ENCODE data around the gene GFRA4.

Gene GFRA4

DNA sequence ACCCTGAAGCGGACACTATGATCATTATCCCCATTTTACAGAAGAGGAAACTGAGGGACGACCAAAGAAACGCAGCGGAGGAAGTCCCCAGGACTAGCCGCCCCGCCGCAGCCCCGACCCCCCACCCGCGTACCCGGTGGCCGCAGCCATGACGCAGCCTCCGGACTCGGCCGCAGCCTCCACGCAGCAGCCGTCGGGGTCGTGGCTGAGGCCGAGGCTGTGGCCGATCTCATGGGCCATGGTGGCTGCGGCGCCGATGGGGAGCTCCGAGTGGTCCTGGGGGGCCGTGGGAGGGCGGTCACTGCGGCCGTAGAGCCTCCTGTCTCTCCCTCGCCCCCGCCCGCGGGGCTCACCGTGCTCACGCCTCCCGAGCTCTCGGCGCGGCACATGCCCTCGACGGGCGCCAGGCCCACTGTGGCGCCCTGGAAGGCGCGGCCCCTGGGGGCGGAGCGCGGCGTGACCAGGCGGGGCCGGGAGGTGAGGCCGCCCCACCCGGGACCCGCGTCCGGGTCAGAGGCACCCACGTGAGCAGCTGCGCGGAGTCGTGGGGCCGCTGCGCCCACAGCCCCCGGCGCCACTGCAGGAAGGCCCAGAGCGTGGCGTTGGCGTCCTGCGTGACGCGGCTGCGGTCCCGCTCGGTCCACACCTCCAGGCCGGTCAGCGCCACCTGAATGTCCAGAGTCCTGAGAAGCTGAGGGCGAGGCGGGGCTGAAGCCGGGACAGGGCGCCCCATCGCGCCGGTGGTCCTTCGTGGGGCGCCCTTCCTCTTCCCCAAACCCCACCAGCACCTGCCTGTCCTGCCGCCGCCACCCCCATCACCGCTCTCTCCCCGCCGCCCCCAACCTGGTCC, 10.2 kb upstream of the GFRA4 start:
- DNase-seq: no peak

DNA sequence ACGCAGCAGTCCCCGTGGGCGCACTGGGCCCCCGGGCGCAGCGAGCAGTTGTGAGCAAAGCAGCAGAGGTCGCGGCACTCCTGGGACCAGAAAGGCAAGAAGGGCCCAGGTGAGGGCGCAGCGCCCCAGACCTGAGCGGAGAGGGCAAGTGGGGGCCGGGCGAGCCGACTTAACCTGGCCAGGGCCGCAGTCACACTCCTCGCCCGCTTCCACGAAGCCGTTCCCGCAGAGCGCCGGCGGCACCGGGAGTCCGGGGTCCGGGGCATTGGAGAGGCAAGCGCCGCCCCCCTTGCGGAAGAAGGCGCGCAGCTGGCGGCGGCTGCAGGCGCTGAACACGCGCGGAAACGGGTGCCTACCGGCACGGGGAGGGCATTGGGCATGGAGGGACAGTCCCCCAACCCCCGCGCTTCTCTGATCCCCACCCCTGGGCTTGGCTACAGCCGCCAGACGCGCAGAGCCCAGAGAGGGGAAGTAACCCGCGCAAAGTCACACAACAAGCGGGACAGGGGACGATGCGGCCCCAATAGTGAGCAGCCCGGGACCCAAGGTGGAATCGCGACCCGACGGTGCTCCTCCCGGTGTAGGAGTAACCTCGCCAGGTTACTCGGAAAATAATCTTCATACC, 9.5 kb upstream of the GFRA4 start:
- no peak for DNase-seq

DNA sequence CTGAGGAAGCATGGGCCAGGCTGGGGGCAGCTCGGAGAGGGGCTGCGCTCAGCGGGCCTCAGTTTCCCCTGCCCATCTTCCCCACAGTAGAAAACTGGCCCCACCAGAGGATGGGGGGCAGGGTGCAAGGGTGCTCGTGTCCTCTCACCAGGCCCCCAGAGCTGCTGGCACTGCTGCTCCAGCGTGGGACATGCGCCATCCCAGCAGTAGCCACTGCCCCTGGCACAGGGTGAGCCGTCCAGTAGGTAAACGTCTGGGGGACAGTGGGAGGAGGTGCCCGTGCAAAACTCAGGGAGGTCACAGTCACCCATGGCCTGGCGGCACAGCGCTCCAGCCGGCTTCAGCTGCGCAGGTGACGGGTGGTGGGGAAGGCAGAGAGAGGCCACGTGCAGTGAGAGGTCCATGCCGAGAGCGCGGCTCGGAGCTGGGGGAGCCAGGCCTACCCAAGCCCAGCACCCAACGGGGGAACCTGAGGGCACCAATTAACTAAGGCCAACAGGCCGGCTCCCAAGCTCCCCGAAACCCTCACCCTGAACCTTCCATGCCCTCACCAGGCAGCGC, 8.9 kb upstream of the GFRA4 start:
- no peak for DNase-seq

DNA sequence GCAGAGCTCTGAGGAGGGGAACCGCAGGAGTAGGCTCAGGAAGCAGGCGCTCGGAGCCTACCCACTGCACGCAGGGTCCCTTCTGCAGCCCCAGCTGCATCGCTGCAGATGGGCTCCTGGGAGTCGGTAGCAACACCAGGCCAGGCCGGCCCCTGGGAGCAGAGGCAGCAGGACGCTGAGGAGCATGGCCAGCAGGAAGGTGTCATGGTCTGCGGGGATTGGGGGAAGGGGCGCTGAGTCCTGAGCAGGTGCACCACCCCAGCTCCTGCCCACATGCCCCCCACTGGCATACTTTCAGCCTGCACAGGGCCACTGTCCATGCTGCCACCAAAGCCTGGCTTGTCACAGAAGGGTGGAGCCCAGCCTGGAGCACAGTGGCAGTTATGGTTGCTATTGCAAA, 7.7 kb upstream of the GFRA4 start:
- no peak for DNase-seq

DNA sequence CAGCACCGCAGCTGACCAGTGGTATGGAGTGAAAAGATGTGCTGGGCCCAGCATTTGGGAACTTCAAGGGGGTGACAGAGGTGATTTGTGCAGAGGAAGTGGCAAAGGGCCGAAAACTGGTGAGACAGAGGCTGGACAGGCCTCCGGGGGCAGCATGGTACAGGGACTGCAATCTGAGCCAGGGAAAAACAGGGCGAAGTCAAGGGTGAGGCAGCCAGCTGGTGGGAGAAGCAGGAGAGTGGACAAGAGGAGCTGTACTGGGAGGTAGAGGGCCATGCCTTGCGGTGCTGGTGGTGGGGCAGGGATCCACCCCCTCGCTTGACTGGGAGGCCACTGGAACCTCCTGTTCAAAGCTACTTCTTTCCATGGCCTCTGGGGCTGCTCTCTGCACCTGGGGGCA, 7.3 kb upstream of the GFRA4 start:
- DNase-seq: no peak

DNA sequence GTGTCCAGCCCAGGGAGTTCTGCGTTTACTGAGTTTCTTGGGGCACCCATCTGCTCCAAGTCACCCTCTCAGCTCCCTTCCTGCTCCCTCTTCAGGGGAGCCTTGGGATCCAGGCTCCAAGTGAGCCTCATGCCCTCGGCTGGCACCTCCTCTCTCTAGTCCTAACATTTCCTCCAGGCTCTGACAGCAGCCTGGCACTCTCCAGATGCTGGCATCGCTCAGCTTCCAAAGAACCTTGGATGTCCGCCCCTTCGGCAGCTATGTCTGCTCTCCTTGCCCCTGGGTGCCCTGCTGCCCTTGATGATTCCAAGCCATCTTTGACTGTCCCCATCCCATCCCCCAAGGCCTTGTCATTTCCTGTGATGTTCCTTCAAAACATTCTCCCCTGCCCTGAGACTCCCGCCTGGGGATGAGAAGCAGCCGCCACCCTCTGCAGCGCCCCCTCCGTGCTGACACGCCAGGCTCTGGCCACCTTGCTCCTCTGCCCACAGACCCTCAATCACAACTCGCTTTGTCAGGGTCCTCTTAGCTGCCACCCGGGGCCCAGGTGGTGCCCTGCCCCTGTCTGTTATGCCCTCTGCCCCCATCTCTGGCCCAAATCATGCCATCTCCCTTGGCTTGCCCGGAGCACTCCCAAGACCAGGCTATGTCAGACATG, 6.6 kb upstream of the GFRA4 start:
- no peak for DNase-seq

DNA sequence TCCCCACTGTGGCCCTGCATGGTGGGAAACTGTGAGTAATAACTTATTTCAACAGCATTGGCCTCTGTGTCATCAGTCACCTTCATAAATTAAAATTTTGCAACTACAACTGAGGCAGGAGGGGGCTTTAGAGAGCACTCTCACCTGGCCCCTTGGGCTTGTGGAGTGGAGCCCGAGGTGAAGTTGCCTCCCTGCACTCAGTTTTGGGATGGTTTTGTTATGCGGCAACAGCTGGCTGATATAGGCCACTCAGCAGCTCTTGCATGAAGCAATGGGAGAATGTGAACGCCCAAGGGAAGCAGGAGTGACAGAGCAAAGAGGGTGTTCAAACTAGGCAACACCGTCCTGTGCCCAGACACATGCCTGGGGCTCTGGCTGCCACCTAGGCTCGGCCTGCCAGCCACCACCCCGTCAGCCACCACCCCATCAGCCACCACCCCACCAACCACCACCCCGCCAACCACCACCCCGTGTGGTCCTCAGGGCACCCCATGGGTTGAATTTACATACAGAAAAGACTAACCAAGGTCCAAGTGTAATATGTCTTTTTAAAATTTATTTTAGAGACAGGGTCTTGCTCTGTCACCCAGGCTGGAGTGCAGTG, 4.3 kb upstream of the GFRA4 start:
- DNase-seq: no peak

DNA sequence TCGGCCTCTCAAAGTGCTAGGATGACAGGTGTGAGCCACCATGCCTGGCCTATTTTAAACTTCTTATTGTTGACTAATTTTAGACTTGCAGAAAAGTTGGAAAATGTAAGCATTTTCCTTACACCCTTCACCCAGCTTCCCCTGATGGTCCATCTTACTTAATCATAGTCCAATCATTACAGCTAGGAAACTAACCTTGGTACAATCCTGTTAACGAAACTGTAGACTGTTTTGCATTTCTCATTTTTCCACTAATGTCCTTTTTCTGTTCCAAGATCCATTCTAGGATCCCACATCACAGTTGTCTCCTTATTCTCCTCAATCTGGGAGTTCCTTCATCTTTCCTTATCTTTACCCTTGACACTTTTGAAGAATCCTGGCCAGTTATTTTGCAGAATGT, 659 bp upstream of the GFRA4 start:
- no peak for DNase-seq

DNA sequence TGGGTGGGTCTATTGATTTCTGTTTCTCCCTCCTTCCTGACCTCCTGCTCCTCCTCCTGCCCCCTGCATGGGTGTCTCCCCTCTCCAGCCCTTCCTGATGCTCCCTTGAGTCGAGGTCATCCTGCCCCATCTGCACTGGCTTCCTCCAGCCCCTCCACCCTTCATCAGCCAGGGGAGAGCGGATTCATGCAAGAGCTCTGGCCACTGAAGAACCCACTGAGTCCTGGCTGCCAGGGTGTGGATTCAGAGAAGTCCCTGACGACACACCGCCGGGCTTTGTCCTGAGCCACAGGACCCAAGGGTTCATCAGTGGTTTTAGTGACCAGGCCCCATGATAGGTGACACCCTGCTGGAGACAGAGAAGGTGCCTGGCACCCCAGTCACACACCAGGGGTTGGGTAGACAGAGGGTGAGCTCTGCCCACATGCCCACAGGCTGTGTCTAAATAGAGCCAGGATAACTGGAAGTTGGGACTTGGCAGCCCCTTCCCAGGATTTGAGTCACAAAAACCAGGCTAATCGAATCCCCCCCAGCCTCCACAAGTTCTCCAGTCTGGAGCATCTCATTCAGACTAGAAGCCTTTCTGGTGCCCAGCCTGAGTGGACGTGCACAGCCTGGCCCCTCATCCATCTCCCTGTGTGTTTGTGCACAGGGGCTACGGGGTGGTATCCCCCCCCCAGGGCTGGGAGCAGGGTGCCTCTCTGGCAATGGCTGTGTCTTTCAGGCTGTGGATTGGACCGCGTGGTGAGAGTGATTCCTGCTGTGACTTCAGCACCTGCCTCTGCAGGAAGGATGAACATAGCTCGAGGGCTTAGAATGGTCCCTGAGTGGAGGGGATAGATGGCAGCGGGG, 1.2 kb downstream of the GFRA4 start:
- DNase-seq: no peak

DNA sequence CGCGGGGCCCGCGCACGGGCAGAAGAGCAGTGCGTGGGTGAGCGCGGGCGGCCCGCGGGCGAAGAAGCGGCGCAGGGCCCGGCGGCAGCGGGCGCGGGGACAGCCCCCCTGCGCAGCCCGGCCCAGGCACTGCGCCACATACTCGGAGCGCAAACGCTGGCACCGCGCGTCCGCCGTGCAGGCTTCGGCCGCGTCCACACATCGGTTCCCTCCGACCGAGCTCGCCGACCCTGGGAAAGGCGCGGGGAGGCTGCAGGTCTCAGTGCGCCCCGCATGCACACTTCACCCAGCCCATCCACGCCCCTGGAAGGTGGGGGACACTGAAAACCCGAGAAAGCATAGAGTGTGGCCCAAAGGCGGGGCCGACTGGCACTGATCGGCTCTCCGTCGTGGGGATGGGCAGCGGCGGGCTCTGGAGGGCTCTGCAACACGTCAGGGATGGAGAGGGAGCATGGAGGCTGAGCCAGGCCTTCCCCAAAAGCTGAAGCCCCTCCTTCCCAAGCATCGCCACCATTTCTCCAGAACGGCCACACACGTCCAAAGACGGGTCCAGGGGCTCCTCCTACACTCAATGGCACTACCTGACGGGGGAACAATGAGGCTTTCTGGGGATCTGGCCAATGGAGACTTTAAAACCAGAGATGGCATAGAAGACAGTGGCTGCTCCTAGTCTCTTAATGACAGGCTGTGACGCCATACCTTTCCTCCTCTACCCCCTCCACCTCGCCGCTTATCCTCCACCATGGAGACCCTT, 2.0 kb downstream of the GFRA4 start:
- DNase-seq: no peak

DNA sequence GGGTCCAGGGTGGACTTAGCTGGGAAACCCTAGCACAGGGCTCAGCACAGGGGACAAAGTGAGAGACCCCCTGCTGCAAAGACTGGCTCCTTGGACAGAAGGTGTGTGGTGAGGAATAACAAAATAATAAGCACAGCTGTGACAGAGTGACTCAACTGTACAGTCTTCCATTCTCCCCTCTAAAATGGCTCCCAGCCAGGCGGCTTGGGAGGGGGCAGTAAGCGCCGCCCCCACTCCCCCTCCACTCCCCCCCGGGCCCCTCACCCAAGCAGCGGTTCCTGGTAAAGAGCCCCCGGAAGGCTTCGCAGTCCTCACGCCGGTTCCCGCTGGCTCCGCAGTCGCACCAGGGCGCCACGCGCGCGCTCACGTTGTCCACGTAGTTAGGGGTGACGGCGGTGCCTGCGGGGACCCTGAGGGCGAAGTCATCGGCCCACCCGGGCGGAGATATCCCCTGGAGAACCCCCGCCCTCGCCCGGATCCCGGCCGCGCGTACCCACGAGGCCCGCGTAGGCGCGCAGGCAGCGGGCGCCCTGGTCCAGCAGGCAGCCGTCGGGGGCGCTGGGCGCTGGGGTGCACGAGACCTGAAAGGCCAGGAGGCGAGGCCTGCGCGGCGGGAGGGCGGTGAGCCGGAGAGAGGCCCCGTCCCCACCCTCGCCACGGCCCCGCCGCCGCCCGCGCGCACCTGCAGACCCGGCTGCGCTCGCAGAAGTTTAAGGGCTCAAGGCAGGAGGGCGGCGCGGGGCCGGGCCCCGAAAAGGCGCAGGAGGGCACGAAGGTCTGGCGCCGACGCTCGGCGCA, 2.7 kb downstream of the GFRA4 start:
- no peak for DNase-seq

DNA sequence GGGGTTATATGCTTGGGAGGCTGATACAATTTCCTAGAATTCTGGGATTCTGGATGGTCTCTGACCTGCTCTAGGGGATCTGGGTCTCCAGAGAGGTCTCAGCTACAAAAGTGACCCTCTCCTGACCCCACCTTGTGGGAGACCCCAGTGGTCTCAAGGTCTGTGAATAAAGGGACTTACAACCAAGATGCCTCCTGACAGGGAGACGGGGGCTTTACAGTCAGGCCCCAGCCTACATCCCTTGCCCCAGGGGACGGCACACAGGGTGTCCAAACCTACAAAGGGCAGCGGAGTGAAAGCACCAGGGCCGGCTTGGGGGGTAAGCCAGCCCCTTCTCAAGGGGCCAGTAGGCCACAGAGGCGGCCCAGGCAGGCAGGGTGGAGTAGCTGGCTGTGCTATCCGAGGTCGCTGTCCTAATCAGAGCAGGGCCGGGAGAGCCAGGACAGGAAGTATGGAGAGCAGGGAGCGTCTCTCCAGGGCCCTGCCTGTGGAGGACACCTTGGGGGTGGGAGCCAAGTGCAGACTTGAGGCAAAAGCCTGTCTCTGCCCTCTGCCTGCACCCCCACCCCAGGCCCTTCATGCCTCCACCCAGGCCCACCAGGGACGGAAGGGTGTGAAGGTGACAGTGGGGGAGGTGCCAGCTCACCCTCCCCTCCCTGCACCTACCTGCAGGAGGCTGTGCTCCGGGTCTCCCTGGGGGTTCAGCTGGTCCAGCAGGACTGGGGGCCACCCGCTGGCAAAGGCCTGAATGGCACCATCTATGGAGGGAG, 3.5 kb downstream of the GFRA4 start:
- no peak for DNase-seq

DNA sequence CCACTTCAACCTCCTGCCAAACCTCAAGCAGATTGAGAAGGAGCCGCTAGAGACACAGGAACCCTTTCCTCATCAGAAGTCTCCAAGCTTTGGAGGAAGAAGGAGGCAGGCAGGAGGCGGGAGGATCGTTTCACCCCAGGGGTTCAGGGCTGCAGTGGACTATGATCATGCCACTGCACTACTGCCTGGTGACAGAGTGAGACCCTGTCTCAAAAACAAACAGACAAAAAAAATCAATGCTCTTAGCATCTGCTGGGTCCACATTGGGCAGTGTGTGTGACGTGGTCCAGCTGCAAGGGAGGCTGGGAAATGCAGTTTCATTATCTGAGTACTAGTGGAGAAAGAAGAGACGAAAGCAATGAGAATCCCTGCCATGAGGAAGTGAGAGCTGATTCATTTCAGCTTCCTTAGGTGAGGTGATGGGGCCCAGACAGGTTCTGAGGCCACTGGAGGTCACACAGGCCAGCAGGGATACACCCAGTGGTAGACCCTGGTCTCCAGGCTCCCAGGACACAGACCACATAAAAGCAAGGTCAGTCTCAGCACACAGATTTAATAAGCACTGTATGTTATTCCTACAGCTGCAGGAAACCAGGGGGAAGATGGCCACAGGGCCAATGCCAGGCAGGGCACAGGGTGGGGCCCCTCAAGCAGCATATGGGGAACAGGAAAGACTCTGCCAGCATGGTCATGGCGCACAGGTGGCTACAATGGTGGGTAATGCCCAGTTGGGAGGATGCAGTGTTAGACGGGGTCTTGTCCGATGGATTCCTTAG, 4.3 kb downstream of the GFRA4 start:
- no peak for DNase-seq

DNA sequence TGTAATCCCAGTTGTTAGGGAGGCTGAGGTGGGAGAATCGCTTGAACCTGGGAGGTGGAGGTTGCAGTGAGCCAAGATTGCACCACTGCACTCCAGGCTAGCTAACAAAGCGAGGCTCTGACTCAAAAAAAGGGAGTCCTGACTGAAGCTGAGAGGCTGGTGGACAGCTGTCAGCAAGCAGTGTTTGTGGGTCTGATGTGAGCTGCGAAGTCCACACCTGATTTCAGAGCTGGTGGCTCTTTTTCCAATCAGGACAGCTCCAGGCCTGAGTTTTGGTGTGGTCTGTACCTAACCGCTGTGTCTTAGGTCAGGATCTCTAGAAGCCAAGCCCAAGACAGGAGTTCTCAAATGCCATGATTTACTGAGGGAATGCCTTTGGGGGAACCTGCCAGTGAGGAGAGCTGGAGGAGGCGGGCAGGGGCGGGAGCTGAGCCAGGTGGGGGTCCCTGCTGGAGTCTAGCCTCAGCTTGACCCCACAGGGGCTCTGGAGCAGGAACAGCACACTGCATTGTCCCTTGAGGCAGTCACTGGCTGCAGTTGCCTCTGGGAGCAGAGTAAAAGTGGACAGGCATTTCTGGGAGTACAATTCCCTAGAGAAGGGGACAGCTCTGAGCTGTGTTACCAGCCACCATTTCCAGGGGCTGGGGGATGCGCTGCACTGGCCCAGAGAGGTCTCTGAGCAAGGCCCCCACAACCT, 5.0 kb downstream of the GFRA4 start:
- DNase-seq: no peak

DNA sequence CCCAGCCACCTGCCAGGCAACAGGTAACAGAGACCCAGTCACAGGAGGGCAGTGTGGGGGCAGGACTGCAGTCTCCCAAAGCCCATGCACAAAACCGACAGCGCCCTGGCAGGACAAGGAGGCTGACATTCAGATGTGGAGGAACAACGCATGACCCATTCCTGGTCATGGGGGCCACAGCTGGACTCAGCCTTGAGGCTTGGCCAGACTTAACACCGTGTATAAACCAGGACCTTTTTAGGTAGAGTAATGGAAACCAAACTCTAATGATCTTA, 8.1 kb downstream of the GFRA4 start:
- DNase-seq: no peak

DNA sequence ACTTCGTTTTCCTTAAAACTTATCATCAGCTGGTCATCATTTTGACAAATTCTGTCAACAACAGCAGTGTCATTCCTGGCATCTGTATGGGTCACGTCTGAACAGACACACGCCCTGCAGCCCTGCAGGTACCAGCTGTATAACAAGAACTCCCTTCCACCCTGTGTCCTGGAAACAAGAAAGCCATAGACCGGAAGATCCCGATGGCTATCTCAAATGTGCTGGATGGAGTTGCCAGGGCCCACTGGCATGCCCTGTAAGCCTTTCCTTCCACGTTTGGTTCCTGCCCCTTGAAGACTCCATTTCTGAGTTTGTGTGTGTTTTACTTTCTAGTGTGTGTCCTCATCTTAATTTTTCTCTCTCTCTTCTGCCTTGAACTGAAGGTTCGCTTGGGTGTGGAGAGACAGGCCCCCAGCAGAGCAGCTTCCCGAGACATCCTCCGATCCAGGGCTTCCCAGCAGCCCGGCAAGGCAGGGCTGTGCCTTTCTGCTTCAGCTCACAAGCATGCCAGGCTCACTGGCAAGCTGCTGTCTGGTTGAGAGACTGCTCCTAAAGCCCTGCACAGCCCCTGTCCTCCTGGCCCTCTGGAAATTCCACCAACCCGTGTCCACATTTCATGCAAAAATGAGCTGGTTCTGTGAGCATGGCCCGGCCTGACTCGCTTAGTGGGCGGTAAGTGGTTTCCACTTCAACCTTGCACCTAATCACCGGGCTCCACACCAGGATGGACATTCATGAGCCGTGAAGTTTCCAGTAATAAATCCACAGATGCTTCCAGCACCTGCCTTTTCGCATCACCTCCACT, 8.7 kb downstream of the GFRA4 start:
- DNase-seq: no peak

DNA sequence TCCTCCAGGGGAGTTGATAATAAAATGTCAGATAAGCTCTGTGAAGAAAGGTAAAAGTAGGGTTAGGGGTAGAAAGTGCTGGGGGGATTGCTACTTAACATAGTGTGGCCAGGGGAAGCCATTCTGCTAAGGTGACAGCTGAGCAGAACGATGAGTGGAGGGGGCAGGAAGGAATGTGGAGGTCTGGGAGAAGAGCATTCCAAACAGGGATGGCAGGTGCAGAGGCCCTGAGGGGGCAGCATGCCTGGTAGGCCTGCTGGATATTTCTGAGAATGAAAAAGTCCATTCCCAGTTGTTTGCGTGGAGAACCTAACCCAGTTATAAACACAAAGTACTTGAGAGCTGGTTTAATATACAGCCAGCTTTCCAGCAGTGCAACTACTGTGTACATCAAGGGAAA, 9.3 kb downstream of the GFRA4 start:
- DNase-seq: no peak
